Skeletal muscle cell (primary cell): ENCODE data around the gene DGKB.
A peak's percentile ranks its signal among the peaks of the same experiment; 100 is the strongest.

Experiments used
- DNase-seq: peaks from one replicate; pipeline ENCODE4 v3.0.0-alpha.2; 2010; ENCODE audit warnings: low read depth
- H3K4me3 ChIP-seq: 2 replicates; pipeline ENCODE4 v1.5.1; 2011; ENCODE audit warnings: low read depth, mild to moderate bottlenecking, control low read depth, low read length, moderate library complexity

The DGKB gene

GRCh38 chr7:14870394-14870793, 32.2 kb downstream of the DGKB start:
- no peak overlapping the region for H3K4me3 ChIP-seq
- DNase-seq = no peak

- DNase-seq = no peak
- no peak overlapping the region for H3K4me3 ChIP-seq
Observed at GRCh38 chr7:14868937-14869336, 33.6 kb downstream of the DGKB start.

GRCh38 chr7:14861456-14861855, 41.1 kb downstream of the DGKB start:
- no peak overlapping the region for H3K4me3 ChIP-seq

GRCh38 chr7:14859267-14859666, 43.3 kb downstream of the DGKB start:
- DNase-seq = no peak
- no peak overlapping the region for H3K4me3 ChIP-seq

More at GRCh38 chr7:14861456-14861855, 41.1 kb downstream of the DGKB start:
- no peak for DNase-seq

- no peak for DNase-seq
- H3K4me3 ChIP-seq = no peak overlapping the region
Observed at GRCh38 chr7:14858866-14859265, 43.7 kb downstream of the DGKB start.

GRCh38 chr7:14858410-14858809, 44.1 kb downstream of the DGKB start:
- H3K4me3 ChIP-seq = no peak overlapping the region
- DNase-seq = no peak

GRCh38 chr7:14855033-14855794, 47.3 kb downstream of the DGKB start:
- no peak for DNase-seq
- H3K4me3 ChIP-seq = no peak overlapping the region

- DNase-seq = no peak
- no peak overlapping the region for H3K4me3 ChIP-seq
Observed at GRCh38 chr7:14854471-14854870, 48.1 kb downstream of the DGKB start.

- peak; percentile 25 for DNase-seq
- no peak overlapping the region for H3K4me3 ChIP-seq
Observed at GRCh38 chr7:14851610-14852009, 50.9 kb downstream of the DGKB start.

- DNase-seq = no peak
- H3K4me3 ChIP-seq = no peak overlapping the region
Observed at GRCh38 chr7:14850039-14850438, 52.5 kb downstream of the DGKB start.

GRCh38 chr7:14846405-14846804, 56.1 kb downstream of the DGKB start:
- no peak overlapping the region for H3K4me3 ChIP-seq
- no peak for DNase-seq

- no peak for DNase-seq
- H3K4me3 ChIP-seq = no peak overlapping the region
Observed at GRCh38 chr7:14843755-14844154, 58.8 kb downstream of the DGKB start.

- DNase-seq = no peak
Observed at GRCh38 chr7:14842523-14842922, 60.0 kb downstream of the DGKB start.

GRCh38 chr7:14841869-14842268, 60.7 kb downstream of the DGKB start:
- no peak for DNase-seq
- no peak overlapping the region for H3K4me3 ChIP-seq

More at GRCh38 chr7:14842523-14842922, 60.0 kb downstream of the DGKB start:
- H3K4me3 ChIP-seq = no peak overlapping the region

GRCh38 chr7:14841086-14841485, 61.5 kb downstream of the DGKB start:
- H3K4me3 ChIP-seq = no peak overlapping the region
- no peak for DNase-seq

- DNase-seq = no peak
- no peak overlapping the region for H3K4me3 ChIP-seq
Observed at GRCh38 chr7:14839307-14839706, 63.2 kb downstream of the DGKB start.

GRCh38 chr7:14837216-14837615, 65.3 kb downstream of the DGKB start:
- H3K4me3 ChIP-seq = no peak overlapping the region
- DNase-seq = no peak

- peak; percentile 66 for DNase-seq
- H3K4me3 ChIP-seq = peak overlapping the region; percentile 16
Observed at GRCh38 chr7:14836571-14837189, 65.9 kb downstream of the DGKB start.

GRCh38 chr7:14836006-14836405, 66.5 kb downstream of the DGKB start:
- H3K4me3 ChIP-seq = no peak overlapping the region

GRCh38 chr7:14835384-14835783, 67.2 kb downstream of the DGKB start:
- DNase-seq = no peak
- no peak overlapping the region for H3K4me3 ChIP-seq

More at GRCh38 chr7:14836006-14836405, 66.5 kb downstream of the DGKB start:
- DNase-seq = no peak

- no peak overlapping the region for H3K4me3 ChIP-seq
- peak; percentile 55 for DNase-seq
Observed at GRCh38 chr7:14834883-14835282, 67.7 kb downstream of the DGKB start.
